Measurements from ENCODE around the gene LHPP.

The LHPP gene

GRCh38 chr10:124648131-124648475 is 186.5 kb downstream of the LHPP start:
- no peak for DNase-seq

DNA sequence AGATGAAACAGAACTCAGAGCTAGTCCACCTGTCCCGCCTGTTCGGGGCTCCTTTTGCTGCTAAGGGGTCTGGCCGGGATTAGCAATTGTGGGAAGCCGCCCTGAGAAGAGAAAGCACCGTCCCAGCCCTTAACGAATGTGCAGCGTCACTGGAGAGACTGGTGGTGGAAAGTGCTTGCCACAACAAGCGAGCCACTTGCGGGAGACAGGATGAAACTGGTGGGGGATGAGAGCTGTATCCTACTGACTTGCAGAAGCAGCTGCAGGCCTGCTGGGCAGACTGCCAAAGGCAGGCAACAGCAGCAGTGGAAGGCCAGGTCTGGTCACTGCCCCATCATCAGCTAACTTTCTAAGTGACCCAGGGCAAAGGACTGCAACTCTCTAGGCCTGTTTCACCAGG is 187.1 kb downstream of the LHPP start:
- peak in 4 of 5 experiments; percentile 38 to 90 (median 61) for DNase-seq

GRCh38 chr10:124649214-124649613 is 187.6 kb downstream of the LHPP start:
- no peak for DNase-seq

- peak in 2 of 5 experiments; percentile 31 to 79 for DNase-seq
Observed at GRCh38 chr10:124650263-124650662, 188.6 kb downstream of the LHPP start.

DNA sequence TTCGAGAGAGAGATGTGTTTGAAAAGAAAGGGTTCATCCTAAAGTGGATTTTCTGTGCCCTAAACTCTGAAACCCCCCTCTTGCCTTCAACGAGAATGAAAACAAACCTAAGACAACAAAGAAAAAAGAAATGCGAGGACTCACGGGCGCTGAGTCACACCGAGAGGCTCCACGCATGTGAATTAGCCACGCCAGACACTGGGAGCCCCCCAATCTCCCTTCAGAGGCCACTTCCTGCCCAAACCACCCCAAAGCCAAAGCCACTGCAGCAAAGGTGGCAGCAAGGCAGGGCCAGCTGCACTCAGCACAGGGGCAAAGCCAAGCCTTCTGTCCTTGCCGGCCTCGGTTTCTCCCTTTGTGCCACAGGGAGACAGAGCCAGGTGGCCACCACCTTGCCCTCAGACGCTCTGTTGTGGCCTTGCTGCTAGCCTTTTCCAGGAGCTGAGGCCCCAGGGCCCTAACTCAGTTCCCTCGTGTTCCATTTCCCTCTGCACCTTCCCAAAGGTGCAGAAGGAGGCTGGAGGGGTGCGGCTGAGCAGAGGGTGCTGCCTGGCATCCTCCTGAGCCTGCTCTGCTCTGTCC is 189.3 kb downstream of the LHPP start:
- peak in 4 of 5 experiments; percentile 41 to 91 (median 74) for DNase-seq

DNA sequence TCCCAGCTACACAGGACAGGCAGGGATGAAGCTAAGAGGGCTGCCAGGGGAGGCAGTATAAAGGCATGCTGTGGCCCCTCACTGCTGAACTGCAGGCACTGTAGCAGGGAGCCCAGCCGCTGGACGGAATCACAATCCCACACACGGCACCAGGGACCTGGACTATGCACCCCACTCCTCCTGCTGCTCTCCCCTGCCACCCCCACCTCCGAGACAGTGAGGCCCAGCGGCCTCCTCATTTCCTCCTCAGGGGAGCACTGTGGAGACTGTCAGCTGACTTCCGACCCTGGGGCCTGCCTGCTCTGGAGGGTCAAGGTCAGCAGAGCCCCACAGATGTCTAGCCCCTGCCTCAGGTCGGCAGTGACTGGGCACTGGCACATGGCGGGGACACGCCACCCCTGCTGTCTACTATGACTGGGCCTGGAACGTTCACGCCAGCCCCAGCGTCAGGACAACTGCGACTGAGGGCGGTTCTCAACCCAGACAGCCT is 189.8 kb downstream of the LHPP start:
- peak in 1 of 5 experiments; percentile 39 for DNase-seq

DNA sequence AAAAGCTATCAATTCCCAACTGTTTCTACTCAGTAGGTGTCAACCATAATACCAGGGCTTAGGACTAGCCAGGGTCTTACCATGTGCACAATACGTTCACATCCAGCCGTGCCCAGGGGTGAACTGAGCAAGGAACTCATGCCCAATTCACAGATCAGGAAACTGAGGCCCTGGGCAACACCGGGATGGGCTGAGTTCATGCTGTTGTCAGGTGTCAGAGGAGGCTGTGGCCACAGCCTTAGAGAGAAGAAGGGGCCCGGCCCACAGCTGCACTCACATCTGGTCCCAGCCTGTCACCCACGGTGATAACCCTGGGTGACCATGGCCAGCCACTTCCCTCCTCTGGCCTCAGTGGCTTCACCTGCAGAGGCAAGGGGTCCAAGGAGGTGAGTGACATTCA is 190.6 kb downstream of the LHPP start:
- no peak for DNase-seq

- DNase-seq: no peak
Observed at GRCh38 chr10:124652701-124653100, 191.1 kb downstream of the LHPP start.

- DNase-seq: no peak
Observed at GRCh38 chr10:124653311-124653710, 191.7 kb downstream of the LHPP start.

GRCh38 chr10:124653811-124654651 is 192.4 kb downstream of the LHPP start:
- DNase-seq: no peak

GRCh38 chr10:124654686-124655085 is 193.1 kb downstream of the LHPP start:
- DNase-seq: peak in 2 of 5 experiments; percentile 15 to 61

GRCh38 chr10:124655191-124656112 is 193.8 kb downstream of the LHPP start:
- no peak for DNase-seq

DNA sequence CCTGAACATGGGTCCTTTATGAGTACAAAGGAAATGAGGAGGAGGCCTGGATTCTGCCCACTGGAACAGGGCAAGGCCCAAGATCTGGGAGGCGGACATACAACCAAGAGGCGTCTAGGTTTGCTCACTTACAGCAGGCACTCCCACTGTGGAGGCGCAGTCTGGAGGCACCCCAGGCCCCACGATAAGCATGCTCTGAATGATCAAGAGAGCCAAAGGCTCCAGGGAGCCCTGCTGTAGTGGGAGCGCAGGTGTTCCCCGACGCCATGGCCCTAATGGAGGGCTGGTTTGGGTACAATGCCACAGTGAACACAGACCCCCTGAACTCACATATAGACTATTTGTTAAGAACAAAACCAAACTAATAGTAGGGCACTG is 194.5 kb downstream of the LHPP start:
- DNase-seq: no peak

DNA sequence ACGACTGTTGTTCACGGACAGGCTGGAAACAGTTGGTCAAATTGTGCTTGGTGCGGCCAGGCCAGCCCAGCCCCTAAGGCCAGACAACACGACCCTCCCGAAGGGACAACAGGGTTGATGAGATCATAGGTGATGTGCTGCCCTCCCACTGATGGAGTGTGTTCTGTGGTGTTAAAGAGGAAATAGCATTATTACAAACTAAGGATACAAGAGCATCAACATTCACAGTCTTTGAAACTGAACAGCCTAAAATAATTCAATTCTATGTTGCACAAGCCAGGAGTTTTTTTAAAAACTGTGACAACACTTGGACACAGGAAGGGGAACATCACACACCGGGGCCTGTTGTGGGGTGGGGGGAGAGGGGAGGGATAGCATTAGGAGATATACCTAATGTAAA is 194.9 kb downstream of the LHPP start:
- no peak for DNase-seq

DNA sequence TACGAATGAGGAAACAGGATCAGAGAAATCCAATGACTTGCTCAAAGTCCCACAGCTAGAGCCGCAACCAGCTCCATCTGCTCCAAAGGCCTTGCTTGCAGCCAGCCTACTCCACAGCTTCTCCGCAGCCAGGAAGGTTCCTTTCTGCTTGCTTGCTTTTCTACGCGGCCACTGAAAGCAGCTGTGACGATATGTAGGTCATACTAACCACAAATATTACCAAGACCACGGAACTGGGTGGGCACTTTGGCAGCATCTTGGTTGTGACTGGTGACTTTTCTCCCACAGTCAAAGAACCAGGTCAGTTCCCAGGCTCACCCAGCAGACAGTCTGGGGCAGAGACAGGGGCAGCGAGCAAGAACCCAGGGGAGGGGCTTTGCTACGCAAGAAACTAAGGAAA is 196.2 kb downstream of the LHPP start:
- peak in 2 of 5 experiments; percentile 73 to 88 for DNase-seq

DNA sequence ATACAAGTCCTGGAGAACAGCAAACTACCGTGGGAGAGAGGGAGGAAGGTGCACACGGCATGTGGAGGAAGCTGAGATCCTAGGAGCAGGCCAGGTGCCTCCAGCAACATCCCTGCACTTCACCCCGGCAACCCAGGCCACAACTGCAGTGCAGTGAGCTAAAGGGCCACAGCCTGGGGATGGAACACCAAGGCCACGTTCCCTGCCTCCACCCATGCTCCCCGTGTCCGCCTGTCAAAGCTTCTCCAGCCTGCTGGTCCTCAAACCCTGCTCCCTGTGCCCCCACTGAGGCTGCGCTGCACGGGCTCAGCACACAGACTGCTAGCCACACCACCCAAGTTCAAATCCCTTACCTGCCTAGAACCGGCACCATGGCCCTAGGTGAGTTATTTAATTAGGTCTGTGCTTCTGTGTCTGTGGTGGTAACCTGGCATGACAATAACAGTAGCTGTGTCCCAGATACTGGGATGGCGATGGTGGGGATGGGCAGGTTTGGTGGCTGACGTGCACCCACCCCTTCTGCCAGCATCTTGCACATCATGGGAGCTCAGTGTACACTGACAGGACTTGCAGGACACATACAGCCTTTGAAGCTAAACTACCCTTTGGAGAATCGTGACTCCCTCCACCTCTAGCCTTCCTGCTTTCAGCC is 197.1 kb downstream of the LHPP start:
- peak in 1 of 5 experiments; percentile 52 for DNase-seq

DNA sequence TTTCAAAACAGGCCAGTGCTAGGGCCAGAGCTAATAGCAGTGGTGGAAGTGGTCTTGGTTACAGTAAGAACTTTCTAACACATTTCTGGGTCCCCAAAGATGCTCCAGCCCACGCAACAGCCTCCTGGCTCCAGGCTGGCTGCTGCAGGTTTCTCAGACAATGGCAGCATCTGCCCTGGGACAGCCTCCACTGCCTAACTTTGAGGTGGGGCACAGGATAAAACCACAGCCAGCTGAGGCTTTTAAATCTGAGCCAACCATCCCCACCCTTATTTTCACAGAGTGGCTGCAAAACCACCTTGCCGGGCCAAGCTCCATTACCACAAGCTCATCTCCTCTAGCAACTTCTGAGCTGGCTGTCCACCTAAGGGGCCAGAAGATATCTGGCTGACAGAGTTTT is 197.8 kb downstream of the LHPP start:
- peak in 2 of 5 experiments; percentile 59 to 71 for DNase-seq

DNA sequence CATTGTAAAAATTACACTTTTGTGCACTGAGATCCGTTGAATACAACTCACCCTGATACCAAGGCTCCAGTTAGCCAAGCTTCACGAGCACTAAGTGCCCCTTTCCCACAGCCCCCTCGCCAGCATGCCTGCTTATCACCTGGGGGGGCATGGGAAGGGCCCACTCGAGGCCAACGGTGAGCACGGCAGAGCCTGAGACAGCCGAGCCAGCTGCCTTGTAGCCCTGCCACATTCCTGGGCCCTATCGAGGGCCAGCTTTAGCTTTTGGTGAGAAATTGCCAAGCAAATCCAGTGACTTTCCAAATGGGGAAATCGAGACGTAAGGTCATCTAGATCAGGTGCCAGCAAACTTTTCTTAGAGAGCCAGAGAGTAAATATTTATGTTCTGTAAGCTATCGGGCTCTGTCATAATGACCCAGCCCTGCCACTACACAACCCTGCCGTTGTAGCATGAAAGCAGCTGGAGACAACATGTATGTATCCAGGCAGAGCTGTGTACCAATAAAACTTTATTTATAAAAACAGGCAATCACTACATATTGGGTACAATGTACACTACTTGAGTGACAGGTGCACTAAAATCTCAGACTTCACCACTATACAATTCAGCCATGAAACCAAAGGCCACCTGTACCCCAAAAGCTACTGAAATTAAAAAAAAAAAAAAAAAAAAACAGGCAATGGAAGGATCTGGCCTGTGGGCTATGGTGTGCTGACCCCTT is 198.9 kb downstream of the LHPP start:
- DNase-seq: no peak

DNA sequence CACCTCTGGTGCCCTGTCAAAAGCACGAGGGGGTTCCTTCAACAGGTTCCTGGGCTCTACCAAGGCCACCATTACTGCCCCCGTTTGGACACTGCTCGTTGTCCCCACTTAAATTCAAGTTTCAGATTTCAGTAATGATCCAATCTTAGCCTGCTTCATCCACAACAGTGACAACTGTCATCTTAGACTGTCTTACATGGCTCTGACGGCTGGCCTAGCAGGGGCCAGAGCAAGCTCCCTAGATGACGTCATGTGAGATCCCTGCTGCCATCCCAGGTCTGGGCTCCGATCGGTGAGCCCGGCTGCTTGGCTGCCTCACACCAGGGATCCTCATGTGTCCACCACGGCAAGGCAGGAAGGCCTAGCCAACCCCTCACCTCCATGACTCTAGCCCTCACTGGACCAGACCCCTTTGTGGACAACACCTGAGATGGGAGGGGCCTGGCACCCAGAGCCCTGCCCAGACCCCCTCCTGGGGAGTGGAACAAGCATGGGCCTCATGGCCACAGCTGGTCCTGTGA is 200.1 kb downstream of the LHPP start:
- no peak for DNase-seq

DNA sequence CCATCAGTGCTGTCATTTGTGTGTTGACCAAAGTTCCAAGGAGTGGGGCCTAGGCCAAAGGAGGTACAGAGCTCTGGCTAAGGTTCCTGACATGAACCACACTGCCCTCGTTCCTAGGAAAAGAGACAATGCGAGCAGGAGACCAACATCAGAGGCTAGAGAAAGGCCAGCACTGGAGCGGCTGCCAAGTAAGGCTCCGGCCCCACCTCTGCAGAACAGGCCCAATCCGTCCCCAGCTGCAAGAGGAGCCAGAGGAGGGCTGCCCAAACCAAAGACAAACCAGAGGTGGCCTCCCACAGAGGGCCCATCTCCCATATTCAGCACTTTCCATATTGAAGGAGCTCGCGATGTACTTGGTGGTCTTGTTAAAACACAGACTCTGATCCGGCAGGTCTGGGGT is 201.6 kb downstream of the LHPP start:
- no peak for DNase-seq
